ENCODE data around the gene SCG5. TPM values are rescaled to one million over a fixed set of nuclear protein-coding genes. Genes with fewer than 3 reads are reported as not detected.

Gene SCG5
- polyA plus RNA-seq, 1 experiment: 44.4 TPM

GRCh38 chr15:32659340-32660155, 18.0 kb downstream of the SCG5 start:
- Histone ChIP-seq H3K9me3 (ENCODE audit: control insufficient read depth, insufficient read depth, low read length) (no peaks in the 10 kb centered on the region), H3K27ac (ENCODE audit: low read depth, low read length) (peak overlapping the region; percentile 34), H3K27me3 (ENCODE audit: control insufficient read depth, insufficient read depth, low read length) (no peaks in the 10 kb centered on the region), H3K4me3 (ENCODE audit: low read depth, low read length) (no peak overlapping the region)
- ChIA-PET CTCF (interaction anchor here (2.0 to 8.8 kb wide), 3 partner anchors 9 to 336 kb away, joined by 7 to 153 read pairs (median 76); no protein-coding TSS in a partner anchor), POLR2A (interaction anchor here (0.6 kb wide), 1 partner anchor 29 kb away, joined by 9 read pairs; no protein-coding TSS in a partner anchor)
- no peak for DNase-seq (ENCODE audit: low read depth, low spot score)
- no peak for TF ChIP-seq CTCF (IDR thresholded peaks at IDR 0.05; ENCODE audit: low read depth, low read length)

DNA sequence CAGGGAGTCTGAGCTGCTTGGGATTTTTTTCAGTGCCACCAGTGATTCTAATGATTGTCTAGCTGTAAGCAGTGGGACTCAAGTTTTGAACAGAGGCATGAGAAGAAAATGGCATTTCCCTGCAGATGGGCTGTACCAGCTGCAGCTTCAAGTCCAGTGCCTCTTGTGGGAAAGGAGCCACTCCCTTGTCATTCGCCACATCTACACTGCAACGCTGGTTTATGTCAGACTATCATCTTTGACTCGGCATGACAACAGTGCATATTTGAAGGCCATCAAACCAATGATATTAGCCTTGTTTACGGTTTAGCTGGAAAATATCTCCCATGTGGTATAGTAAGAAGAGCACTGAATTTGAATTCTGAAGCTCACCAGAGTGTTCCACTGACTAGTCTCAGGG, 22.2 kb downstream of the SCG5 start:
- ChIA-PET POLR2A (interaction anchor here (0.6 kb wide), 1 partner anchor 16 kb away, joined by 5 read pairs; no protein-coding TSS in a partner anchor), CTCF (interaction anchor here (0.6 to 8.8 kb wide), 16 partner anchors 9 to 469 kb away, joined by 3 to 153 read pairs (median 14); partner anchors contain the start of gene SCG5)
- Histone ChIP-seq H3K9me3 (ENCODE audit: control insufficient read depth, insufficient read depth, low read length) (no peaks in the 10 kb centered on the region), H3K27me3 (ENCODE audit: control insufficient read depth, insufficient read depth, low read length) (no peaks in the 10 kb centered on the region), H3K27ac (ENCODE audit: low read depth, low read length) (no peak overlapping the region), H3K4me3 (ENCODE audit: low read depth, low read length) (no peak overlapping the region)
- DNase-seq (ENCODE audit: low read depth, low spot score): no peak
- TF ChIP-seq CTCF (IDR thresholded peaks at IDR 0.05; ENCODE audit: low read depth, low read length): no peak

GRCh38 chr15:32664796-32665195, 23.3 kb downstream of the SCG5 start:
- CTCF ChIA-PET: interaction anchor here (0.9 to 8.8 kb wide), 2 partner anchors 331 to 336 kb away, joined by 3 to 153 read pairs; no protein-coding TSS in a partner anchor
- Histone ChIP-seq H3K27me3 (ENCODE audit: control insufficient read depth, insufficient read depth, low read length) (no peaks in the 10 kb centered on the region), H3K27ac (ENCODE audit: low read depth, low read length) (no peak overlapping the region), H3K9me3 (ENCODE audit: control insufficient read depth, insufficient read depth, low read length) (no peaks in the 10 kb centered on the region), H3K4me3 (ENCODE audit: low read depth, low read length) (no peak overlapping the region)
- POLR2A ChIA-PET: no interaction called here
- DNase-seq (ENCODE audit: low read depth, low spot score): no peak
- no peak for TF ChIP-seq CTCF (IDR thresholded peaks at IDR 0.05; ENCODE audit: low read depth, low read length)

- peaks cover 3% of the 10 kb centered on the region; the same call in 1 of the 2 replicates for H3K9me3 ChIP-seq (ENCODE audit: control insufficient read depth, insufficient read depth, low read length)
- CTCF ChIA-PET: no interaction called here
- no peak for TF ChIP-seq CTCF (IDR thresholded peaks at IDR 0.05; ENCODE audit: low read depth, low read length)
- DNase-seq (ENCODE audit: low read depth, low spot score): no peak
- H3K27ac ChIP-seq (ENCODE audit: low read depth, low read length): no peak overlapping the region
- POLR2A ChIA-PET: no interaction called here
- no peak overlapping the region for H3K4me3 ChIP-seq (ENCODE audit: low read depth, low read length)
- no peaks in the 10 kb centered on the region for H3K27me3 ChIP-seq (ENCODE audit: control insufficient read depth, insufficient read depth, low read length)
These were observed 25.8 kb downstream of the SCG5 start for GRCh38 chr15:32667321-32667720.

- Histone ChIP-seq H3K27ac (ENCODE audit: low read depth, low read length) (no peak overlapping the region), H3K27me3 (ENCODE audit: control insufficient read depth, insufficient read depth, low read length) (no peaks in the 10 kb centered on the region), H3K9me3 (ENCODE audit: control insufficient read depth, insufficient read depth, low read length) (peaks cover 3% of the 10 kb centered on the region; the same call in 1 of the 2 replicates), H3K4me3 (ENCODE audit: low read depth, low read length) (no peak overlapping the region)
- TF ChIP-seq CTCF (IDR thresholded peaks at IDR 0.05; ENCODE audit: low read depth, low read length): no peak
- POLR2A ChIA-PET: interaction anchor here (1.1 kb wide), 1 partner anchor 12 kb away, joined by 3 read pairs; no protein-coding TSS in a partner anchor
- no peak for DNase-seq (ENCODE audit: low read depth, low spot score)
- CTCF ChIA-PET: interaction anchor here (0.8 to 2.5 kb wide), 6 partner anchors 8 to 464 kb away, joined by 3 to 7 read pairs (median 4); no protein-coding TSS in a partner anchor
These were observed 27.4 kb downstream of the SCG5 start for GRCh38 chr15:32668942-32669341.

Data from AG04450 (cell line).